Adipocyte (in vitro differentiated cells): ENCODE results near the gene DNER.

Experiments
- DNase-seq: peaks from one replicate; pipeline ENCODE4 v3.0.0-alpha.2; 2015; ENCODE audit warnings: low read depth
- H3K27me3 ChIP-seq: replicated peaks from 2 replicates; pipeline ENCODE4 v1.7.0; 2013; ENCODE audit warnings: mild to moderate bottlenecking, low read length, moderate library complexity; ENCODE audit not compliant: control insufficient read depth, insufficient read depth
- H3K36me3 ChIP-seq: 2 replicates; pipeline ENCODE4 v1.7.0; 2013; ENCODE audit warnings: low read length, mild to moderate bottlenecking, moderate library complexity; ENCODE audit not compliant: control insufficient read depth, insufficient read depth, severe bottlenecking
- H3K4me1 ChIP-seq: 2 replicates; pipeline ENCODE4 v1.7.0; 2013; ENCODE audit warnings: mild to moderate bottlenecking, low read length, moderate library complexity; ENCODE audit not compliant: control insufficient read depth, insufficient read depth
- H3K4me3 ChIP-seq: 2 replicates; pipeline ENCODE4 v1.7.0; 2013; ENCODE audit warnings: mild to moderate bottlenecking, low read length, moderate library complexity
- H3K9ac ChIP-seq: 2 replicates; pipeline ENCODE4 v1.7.0; 2013; ENCODE audit warnings: mild to moderate bottlenecking, low read length, moderate library complexity
- H3K9me3 ChIP-seq: 2 replicates; pipeline ENCODE4 v1.7.0; 2013; ENCODE audit warnings: mild to moderate bottlenecking, low read length, moderate library complexity; ENCODE audit not compliant: control insufficient read depth

Gene DNER

DNA sequence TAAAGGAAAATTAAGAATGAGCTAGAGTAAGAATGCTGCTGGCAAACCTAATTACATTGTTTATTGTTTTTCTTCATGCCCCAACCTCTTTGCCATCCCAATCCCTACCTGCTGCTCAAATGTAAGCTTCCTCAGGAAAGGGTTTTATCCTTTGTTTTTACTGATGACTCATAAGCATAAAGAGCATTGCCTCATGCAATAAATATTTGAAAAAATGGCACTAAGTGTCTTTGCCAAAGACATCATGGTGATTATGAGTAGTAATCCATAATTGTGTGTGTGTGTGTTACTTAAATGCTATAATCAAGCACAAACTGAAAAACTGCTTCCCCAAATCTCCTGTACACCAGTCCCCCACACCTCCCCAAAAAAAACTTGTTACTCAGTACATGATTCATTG, 53.4 kb downstream of the DNER start:
- H3K36me3 ChIP-seq = no peaks in the 10 kb centered on the region
- no peaks in the 10 kb centered on the region for H3K4me1 ChIP-seq
- H3K4me3 ChIP-seq = no peak overlapping the region
- no peaks in the 10 kb centered on the region for H3K27me3 ChIP-seq
- DNase-seq = peak; percentile 4
- no peaks in the 10 kb centered on the region for H3K9me3 ChIP-seq
- no peak overlapping the region for H3K9ac ChIP-seq

- no peaks in the 10 kb centered on the region for H3K9me3 ChIP-seq
- H3K27me3 ChIP-seq = no peaks in the 10 kb centered on the region
- no peak overlapping the region for H3K9ac ChIP-seq
- no peak overlapping the region for H3K4me3 ChIP-seq
- no peak for DNase-seq
- no peaks in the 10 kb centered on the region for H3K4me1 ChIP-seq
- H3K36me3 ChIP-seq = no peaks in the 10 kb centered on the region
Measured at GRCh38 chr2:229660391-229660790, 54.0 kb downstream of the DNER start.

GRCh38 chr2:229658004-229658403, 56.4 kb downstream of the DNER start:
- no peak for DNase-seq
- H3K9me3 ChIP-seq = no peaks in the 10 kb centered on the region
- H3K27me3 ChIP-seq = no peaks in the 10 kb centered on the region
- H3K9ac ChIP-seq = no peak overlapping the region
- no peak overlapping the region for H3K4me3 ChIP-seq
- no peaks in the 10 kb centered on the region for H3K4me1 ChIP-seq
- H3K36me3 ChIP-seq = no peaks in the 10 kb centered on the region

- H3K36me3 ChIP-seq = no peaks in the 10 kb centered on the region
- H3K4me1 ChIP-seq = no peaks in the 10 kb centered on the region
- peaks cover 4% of the 10 kb centered on the region for H3K27me3 ChIP-seq
- no peaks in the 10 kb centered on the region for H3K9me3 ChIP-seq
- no peak overlapping the region for H3K4me3 ChIP-seq
- DNase-seq = no peak
- H3K9ac ChIP-seq = no peak overlapping the region
Measured at GRCh38 chr2:229654437-229654836, 59.9 kb downstream of the DNER start.

GRCh38 chr2:229653531-229653930, 60.8 kb downstream of the DNER start:
- Histone ChIP-seq H3K27me3 (peaks cover 4% of the 10 kb centered on the region), H3K4me3 (no peak overlapping the region), H3K9me3 (no peaks in the 10 kb centered on the region), H3K9ac (no peak overlapping the region), H3K36me3 (no peaks in the 10 kb centered on the region), H3K4me1 (no peaks in the 10 kb centered on the region)
- DNase-seq = no peak

- Histone ChIP-seq H3K4me1 (no peaks in the 10 kb centered on the region), H3K36me3 (no peaks in the 10 kb centered on the region), H3K4me3 (no peak overlapping the region), H3K27me3 (peaks cover 4% of the 10 kb centered on the region), H3K9ac (no peak overlapping the region), H3K9me3 (no peaks in the 10 kb centered on the region)
- no peak for DNase-seq
Measured at GRCh38 chr2:229652796-229653195, 61.6 kb downstream of the DNER start.

DNA sequence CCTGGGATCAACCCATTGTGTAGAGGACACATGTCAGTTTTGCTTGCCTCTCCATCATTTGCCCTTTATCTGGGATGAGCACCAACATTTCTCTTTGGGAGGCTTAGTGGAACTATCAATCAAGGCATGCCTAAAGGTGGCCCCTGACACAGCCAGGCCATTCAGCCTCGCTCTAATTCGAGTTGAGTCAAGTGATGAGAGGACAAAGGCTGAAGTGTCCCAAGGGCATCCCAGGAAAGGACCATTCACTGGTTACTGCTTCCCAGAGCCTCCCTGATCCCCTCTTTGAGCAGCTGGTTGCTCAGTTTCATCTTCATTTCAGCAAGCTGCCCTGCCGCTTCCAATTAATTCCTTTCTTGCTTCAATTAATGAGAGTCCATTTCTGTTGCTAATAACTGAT, 63.5 kb downstream of the DNER start:
- H3K27me3 ChIP-seq = peaks cover 4% of the 10 kb centered on the region
- no peaks in the 10 kb centered on the region for H3K4me1 ChIP-seq
- no peak for DNase-seq
- H3K4me3 ChIP-seq = no peak overlapping the region
- H3K36me3 ChIP-seq = no peaks in the 10 kb centered on the region
- H3K9ac ChIP-seq = no peak overlapping the region
- H3K9me3 ChIP-seq = no peaks in the 10 kb centered on the region

GRCh38 chr2:229650059-229650458, 64.3 kb downstream of the DNER start:
- no peak for DNase-seq
- no peaks in the 10 kb centered on the region for H3K9me3 ChIP-seq
- no peak overlapping the region for H3K4me3 ChIP-seq
- no peak overlapping the region for H3K9ac ChIP-seq
- peaks cover 4% of the 10 kb centered on the region for H3K27me3 ChIP-seq
- H3K36me3 ChIP-seq = no peaks in the 10 kb centered on the region
- H3K4me1 ChIP-seq = no peaks in the 10 kb centered on the region

DNA sequence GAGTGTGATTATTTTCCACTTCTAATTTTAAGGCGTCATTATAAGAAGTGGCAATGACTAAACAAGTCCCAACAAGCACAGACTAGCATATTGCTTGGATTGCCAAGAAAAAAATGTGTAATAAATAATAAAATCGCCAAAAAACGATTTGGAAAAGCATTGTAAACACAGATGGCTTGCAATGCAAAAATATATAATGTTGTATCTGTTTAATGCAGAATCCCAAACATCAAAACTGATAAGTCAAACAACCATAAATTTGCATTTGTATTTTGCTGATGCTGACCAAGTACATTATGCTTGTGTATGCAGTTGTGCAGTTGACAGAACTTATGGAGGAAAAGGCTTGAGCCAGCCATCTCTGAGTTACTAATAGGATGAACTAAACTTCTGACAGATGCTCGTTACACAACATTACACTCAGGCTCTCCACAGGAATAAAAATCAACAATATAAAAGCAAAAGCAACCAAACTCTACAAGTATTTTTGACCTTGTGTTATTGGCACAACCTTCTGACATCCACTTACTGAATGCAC, 68.1 kb downstream of the DNER start:
- Histone ChIP-seq H3K36me3 (no peaks in the 10 kb centered on the region), H3K9me3 (no peaks in the 10 kb centered on the region), H3K27me3 (peaks cover 4% of the 10 kb centered on the region), H3K9ac (no peak overlapping the region), H3K4me1 (no peaks in the 10 kb centered on the region), H3K4me3 (no peak overlapping the region)
- DNase-seq = no peak

DNA sequence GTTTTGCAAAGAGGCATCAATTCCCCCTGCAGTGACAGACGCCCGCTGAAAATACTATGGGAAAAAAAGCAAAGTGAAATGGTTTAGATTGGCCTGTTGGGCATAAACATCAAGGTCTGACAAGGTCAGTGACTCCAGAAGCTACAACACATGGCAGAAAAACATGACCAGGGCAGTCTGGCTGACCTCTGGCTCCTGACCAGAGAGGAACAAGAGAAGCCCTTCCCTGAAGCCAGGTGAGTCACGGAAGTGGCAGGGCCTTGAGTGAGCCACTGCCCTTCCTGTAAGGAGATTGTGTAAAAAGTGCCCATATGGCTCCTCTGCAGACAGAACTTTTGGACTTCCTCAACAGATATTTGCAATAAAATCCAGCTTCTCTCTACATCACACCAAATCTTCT, 72.0 kb downstream of the DNER start:
- no peak overlapping the region for H3K4me3 ChIP-seq
- no peaks in the 10 kb centered on the region for H3K4me1 ChIP-seq
- H3K9ac ChIP-seq = no peak overlapping the region
- no peaks in the 10 kb centered on the region for H3K36me3 ChIP-seq
- H3K9me3 ChIP-seq = no peaks in the 10 kb centered on the region
- no peaks in the 10 kb centered on the region for H3K27me3 ChIP-seq
- no peak for DNase-seq

- no peaks in the 10 kb centered on the region for H3K36me3 ChIP-seq
- H3K27me3 ChIP-seq = no peaks in the 10 kb centered on the region
- H3K9ac ChIP-seq = no peak overlapping the region
- H3K9me3 ChIP-seq = no peaks in the 10 kb centered on the region
- H3K4me1 ChIP-seq = no peaks in the 10 kb centered on the region
- H3K4me3 ChIP-seq = no peak overlapping the region
- DNase-seq = no peak
Measured at GRCh38 chr2:229641676-229642075, 72.7 kb downstream of the DNER start.

- no peak overlapping the region for H3K9ac ChIP-seq
- H3K4me3 ChIP-seq = no peak overlapping the region
- no peak for DNase-seq
- H3K36me3 ChIP-seq = no peaks in the 10 kb centered on the region
- H3K27me3 ChIP-seq = no peaks in the 10 kb centered on the region
- no peaks in the 10 kb centered on the region for H3K4me1 ChIP-seq
- no peaks in the 10 kb centered on the region for H3K9me3 ChIP-seq
Measured at GRCh38 chr2:229640636-229641035, 73.7 kb downstream of the DNER start.
